Osteoblast (primary cell): ENCODE data around the gene PCARE. TPM values are rescaled to one million over a fixed set of nuclear protein-coding genes. Genes with fewer than 3 reads are reported as not detected.

Source experiments
- DNase-seq: peaks from one replicate; pipeline ENCODE4 v3.0.0; 2011; ENCODE audit warnings: low spot score, mixed read lengths; ENCODE audit not compliant: insufficient read length; ENCODE audit errors: missing footprints
- H2AFZ ChIP-seq: 2 replicates; pipeline ENCODE4 v1.6.0; 2011; ENCODE audit warnings: mild to moderate bottlenecking, low read length
- H3K27ac ChIP-seq: 2 replicates; pipeline ENCODE4 v1.5.1; 2011; ENCODE audit warnings: mild to moderate bottlenecking, low read depth, low read length, moderate library complexity
- H3K27me3 ChIP-seq: 2 replicates; pipeline ENCODE4 v1.6.0; 2012; ENCODE audit warnings: mild to moderate bottlenecking, control low read depth, inconsistent platforms, low read length, moderate library complexity; ENCODE audit not compliant: insufficient read depth
- H3K36me3 ChIP-seq: 2 replicates; pipeline ENCODE4 v1.5.1; 2011; ENCODE audit warnings: mild to moderate bottlenecking, low read length, control low read depth, moderate library complexity; ENCODE audit not compliant: insufficient read depth
- H3K4me1 ChIP-seq: 2 replicates; pipeline ENCODE4 v1.5.1; 2011; ENCODE audit warnings: mild to moderate bottlenecking, low read length, control low read depth, moderate library complexity; ENCODE audit not compliant: insufficient read depth
- H3K4me2 ChIP-seq: 2 replicates; pipeline ENCODE4 v1.6.0; 2011; ENCODE audit warnings: mild to moderate bottlenecking, low read length; ENCODE audit not compliant: insufficient read depth
- H3K4me3 ChIP-seq: fragments of 200-600 bp; sonication (generic); 3 replicates; pipeline ENCODE4 v1.5.1; 2012; ENCODE audit warnings: mild to moderate bottlenecking, low read length, inconsistent platforms; ENCODE audit not compliant: insufficient read depth
- H3K79me2 ChIP-seq: 2 replicates; pipeline ENCODE4 v1.6.0; 2012; ENCODE audit warnings: mild to moderate bottlenecking, low read length, control low read depth, inconsistent platforms; ENCODE audit not compliant: insufficient read depth
- H3K9me3 ChIP-seq: 2 replicates; pipeline ENCODE4 v1.5.1; 2011; ENCODE audit warnings: low read depth, low read length, control low read depth
- H4K20me1 ChIP-seq: 2 replicates; pipeline ENCODE4 v1.6.0; 2012; ENCODE audit warnings: mild to moderate bottlenecking, low read length, control low read depth; ENCODE audit not compliant: insufficient read depth
- CTCF ChIP-seq: IDR thresholded peaks from 2 replicates; pipeline ENCODE4 v1.5.1; 2011; ENCODE audit warnings: mild to moderate bottlenecking, low read depth, low read length, moderate library complexity; ENCODE audit errors: extremely low read depth
- total RNA-seq: library from RNA; depleted of rRNA; stranded (reverse); fragments of >200 nt; gene quantifications from 2 replicates; pipeline ENCODE4 v1.2.3, GENCODE V29; 2012

The PCARE gene
- total RNA-seq, 1 donor: not detected

GRCh38 chr2:29041161-29041660 lies 33.1 kb downstream of the PCARE start:
- Histone ChIP-seq H3K4me1 (no peaks in the 10 kb centered on the region), H2AFZ (no peak overlapping the region), H4K20me1 (no peaks in the 10 kb centered on the region), H3K9me3 (no peaks in the 10 kb centered on the region), H3K79me2 (no peaks in the 10 kb centered on the region), H3K4me3 (no peak overlapping the region), H3K4me2 (no peak overlapping the region), H3K36me3 (no peaks in the 10 kb centered on the region), H3K27ac (no peak overlapping the region), H3K27me3 (peaks cover 3% of the 10 kb centered on the region)
- no peak for DNase-seq
- TF ChIP-seq CTCF: no peak

GRCh38 chr2:29040552-29040951 lies 33.8 kb downstream of the PCARE start:
- Histone ChIP-seq H3K4me2 (no peak overlapping the region), H3K36me3 (no peaks in the 10 kb centered on the region), H2AFZ (no peak overlapping the region), H3K27ac (no peak overlapping the region), H4K20me1 (no peaks in the 10 kb centered on the region), H3K79me2 (no peaks in the 10 kb centered on the region), H3K27me3 (no peaks in the 10 kb centered on the region), H3K4me3 (no peak overlapping the region), H3K9me3 (no peaks in the 10 kb centered on the region), H3K4me1 (no peaks in the 10 kb centered on the region)
- no peak for TF ChIP-seq CTCF
- DNase-seq: no peak

- no peak overlapping the region for H3K27ac ChIP-seq
- no peaks in the 10 kb centered on the region for H3K27me3 ChIP-seq
- no peak for DNase-seq
- no peak overlapping the region for H3K4me3 ChIP-seq
- no peaks in the 10 kb centered on the region for H3K9me3 ChIP-seq
- no peak for TF ChIP-seq CTCF
- no peaks in the 10 kb centered on the region for H3K79me2 ChIP-seq
- no peaks in the 10 kb centered on the region for H3K36me3 ChIP-seq
- no peaks in the 10 kb centered on the region for H4K20me1 ChIP-seq
- no peak overlapping the region for H3K4me2 ChIP-seq
- no peak overlapping the region for H2AFZ ChIP-seq
- H3K4me1 ChIP-seq: no peaks in the 10 kb centered on the region
These were observed 34.4 kb downstream of the PCARE start for GRCh38 chr2:29039718-29040480.

- H3K9me3 ChIP-seq: no peaks in the 10 kb centered on the region
- no peak for TF ChIP-seq CTCF
- H3K36me3 ChIP-seq: no peaks in the 10 kb centered on the region
These were observed 39.1 kb downstream of the PCARE start for GRCh38 chr2:29035016-29035745.

More at GRCh38 chr2:29035016-29035745, 39.1 kb downstream of the PCARE start:
- Histone ChIP-seq H3K79me2 (no peaks in the 10 kb centered on the region), H3K4me1 (no peaks in the 10 kb centered on the region), H3K27ac (no peak overlapping the region), H4K20me1 (no peaks in the 10 kb centered on the region), H2AFZ (no peak overlapping the region), H3K4me3 (no peak overlapping the region), H3K27me3 (peaks cover 6% of the 10 kb centered on the region), H3K4me2 (no peak overlapping the region)
- peak; percentile 32 for DNase-seq
